WTC11 (cell line): ENCODE results near the gene NTRK3.

Experiments used
- ATF1 ChIP-seq: sonication (generic); formaldehyde crosslinking; IDR thresholded peaks from 2 replicates; pipeline ENCODE4 v1.8.1; 2023; ENCODE audit warnings: mild to moderate bottlenecking, moderate library complexity, missing genetic modification reagents
- CTCF ChIP-seq: fragments of 200-600 bp; IDR thresholded peaks from 2 replicates; pipeline ENCODE4 v1.8.0; 2022; ENCODE audit warnings: antibody characterized with exemption
- JUN ChIP-seq: sonication (generic); formaldehyde crosslinking; IDR thresholded peaks from 2 replicates; pipeline ENCODE4 v1.8.0; 2023; ENCODE audit warnings: mild to moderate bottlenecking, missing genetic modification reagents
- PRDM15 ChIP-seq: sonication (generic); formaldehyde crosslinking; IDR thresholded peaks from 2 replicates; pipeline ENCODE4 v1.8.0; 2022; ENCODE audit warnings: missing genetic modification reagents
- TF ChIP-seq, protein P1 (sequence below): fragments of 250-450 bp; sonication (Bioruptor Pico); IDR thresholded peaks from 2 replicates; pipeline ENCODE4 v2.1.2; 2022; ENCODE audit warnings: mild to moderate bottlenecking, moderate library complexity
- TF ChIP-seq, protein P2 (sequence below): sonication (generic); formaldehyde crosslinking; conservative IDR thresholded peaks from 2 replicates; pipeline ENCODE4 v1.8.1; 2023; ENCODE audit warnings: mild to moderate bottlenecking, low read depth, missing genetic modification reagents, moderate library complexity

GRCh38 chr15:87858651-87859050 lies 397.9 kb downstream of the NTRK3 start:
- TF ChIP-seq CTCF (no peak), PRDM15 (CRISPR knock-in tag) (no peak), JUN (CRISPR knock-in tag) (no peak), ATF1 (no peak)
- TF ChIP-seq, protein P1, sequence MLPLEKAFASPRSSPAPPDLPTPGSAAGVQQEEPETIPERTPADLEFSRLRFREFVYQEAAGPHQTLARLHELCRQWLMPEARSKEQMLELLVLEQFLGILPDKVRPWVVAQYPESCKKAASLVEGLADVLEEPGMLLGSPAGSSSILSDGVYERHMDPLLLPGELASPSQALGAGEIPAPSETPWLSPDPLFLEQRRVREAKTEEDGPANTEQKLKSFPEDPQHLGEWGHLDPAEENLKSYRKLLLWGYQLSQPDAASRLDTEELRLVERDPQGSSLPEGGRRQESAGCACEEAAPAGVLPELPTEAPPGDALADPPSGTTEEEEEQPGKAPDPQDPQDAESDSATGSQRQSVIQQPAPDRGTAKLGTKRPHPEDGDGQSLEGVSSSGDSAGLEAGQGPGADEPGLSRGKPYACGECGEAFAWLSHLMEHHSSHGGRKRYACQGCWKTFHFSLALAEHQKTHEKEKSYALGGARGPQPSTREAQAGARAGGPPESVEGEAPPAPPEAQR (CRISPR knock-in tag) = no peak
- TF ChIP-seq, protein P2, sequence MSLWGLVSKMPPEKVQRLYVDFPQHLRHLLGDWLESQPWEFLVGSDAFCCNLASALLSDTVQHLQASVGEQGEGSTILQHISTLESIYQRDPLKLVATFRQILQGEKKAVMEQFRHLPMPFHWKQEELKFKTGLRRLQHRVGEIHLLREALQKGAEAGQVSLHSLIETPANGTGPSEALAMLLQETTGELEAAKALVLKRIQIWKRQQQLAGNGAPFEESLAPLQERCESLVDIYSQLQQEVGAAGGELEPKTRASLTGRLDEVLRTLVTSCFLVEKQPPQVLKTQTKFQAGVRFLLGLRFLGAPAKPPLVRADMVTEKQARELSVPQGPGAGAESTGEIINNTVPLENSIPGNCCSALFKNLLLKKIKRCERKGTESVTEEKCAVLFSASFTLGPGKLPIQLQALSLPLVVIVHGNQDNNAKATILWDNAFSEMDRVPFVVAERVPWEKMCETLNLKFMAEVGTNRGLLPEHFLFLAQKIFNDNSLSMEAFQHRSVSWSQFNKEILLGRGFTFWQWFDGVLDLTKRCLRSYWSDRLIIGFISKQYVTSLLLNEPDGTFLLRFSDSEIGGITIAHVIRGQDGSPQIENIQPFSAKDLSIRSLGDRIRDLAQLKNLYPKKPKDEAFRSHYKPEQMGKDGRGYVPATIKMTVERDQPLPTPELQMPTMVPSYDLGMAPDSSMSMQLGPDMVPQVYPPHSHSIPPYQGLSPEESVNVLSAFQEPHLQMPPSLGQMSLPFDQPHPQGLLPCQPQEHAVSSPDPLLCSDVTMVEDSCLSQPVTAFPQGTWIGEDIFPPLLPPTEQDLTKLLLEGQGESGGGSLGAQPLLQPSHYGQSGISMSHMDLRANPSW (CRISPR knock-in tag) = no peak
